Hematopoietic multipotent progenitor cell treated with erythropoietin and hydrocortisone succinate and interleukin-3 and kit ligand, for 8 days (in vitro differentiated cells): ENCODE measurements around the gene OR4E2.
"Not testable (repeated sequence)": the region's sequence is repeated elsewhere in the genome, so short reads cannot be mapped to it uniquely, and the experiment has no call there.

ENCODE experiments used
- DNase-seq: peaks from one replicate; pipeline ENCODE4 v3.0.0-alpha.2; 2015

OR4E2 gene

GRCh38 chr14:21697662-21698061 is 44.0 kb downstream of the OR4E2 start:
- DNase-seq, result not testable (repeated sequence)

GRCh38 chr14:21698538-21698937 is 44.9 kb downstream of the OR4E2 start:
- not testable (repeated sequence) for DNase-seq

GRCh38 chr14:21699551-21699950 is 45.9 kb downstream of the OR4E2 start:
- no peak for DNase-seq

GRCh38 chr14:21702316-21702715 is 48.7 kb downstream of the OR4E2 start:
- no peak for DNase-seq

- DNase-seq, result no peak
Observed at GRCh38 chr14:21703357-21704326, 50.0 kb downstream of the OR4E2 start.

GRCh38 chr14:21704338-21704737 is 50.7 kb downstream of the OR4E2 start:
- DNase-seq, result no peak

- DNase-seq, result peak; percentile 55
Observed at GRCh38 chr14:21711360-21711961, 57.8 kb downstream of the OR4E2 start.

GRCh38 chr14:21712036-21712435 is 58.4 kb downstream of the OR4E2 start:
- no peak for DNase-seq

- no peak for DNase-seq
Observed at GRCh38 chr14:21714318-21714929, 60.8 kb downstream of the OR4E2 start.
